NCI-H2107 (cell line): ENCODE results near the gene LCT.

Source experiments
- DNase-seq: peaks from one replicate; lab custom pipeline; 2025; lab: John Stamatoyannopoulos, UW

LCT gene

GRCh38 chr2:135742325-135742757 lies 94.6 kb downstream of the LCT start:
- DNase-seq, result no peak

GRCh38 chr2:135741395-135742324 lies 95.3 kb downstream of the LCT start, which contains the start of gene UBXN4:
TSS of gene UBXN4 (plus strand) at chr2:135741855. CDS start at chr2:135741930, 75 bp downstream.
- DNase-seq, result peak; percentile 92

GRCh38 chr2:135741043-135741394 lies 96.0 kb downstream of the LCT start:
- no peak for DNase-seq

- DNase-seq, result no peak
Observed at GRCh38 chr2:135740206-135740605, 96.8 kb downstream of the LCT start.
